ENCODE measurements around the gene FANCG.

- TF ChIP-seq CTCF (IDR thresholded peaks at IDR 0.05) (no peak), POLR2A (IDR thresholded peaks at IDR 0.05) (no peak)
Measured at GRCh38 chr9:35102465-35102768, 22.7 kb upstream of the FANCG start.
